GM23338 (cell line): ENCODE results near the gene ATP9B. TPM values are rescaled to one million over a fixed set of nuclear protein-coding genes. Genes with fewer than 3 reads are reported as not detected.

Experiments used
- ATAC-seq: fragments of 200-7000 bp; cut with Tn5 transposase; 3 replicates; pipeline ENCODE4 v1.9.1; 2020
- DNase-seq: peaks from one replicate; pipeline ENCODE4 v3.0.0-alpha.2; 2015; ENCODE audit warnings: low spot score
- H2AFZ ChIP-seq: fragments of 200-600 bp; sonication (generic); 2 replicates; pipeline ENCODE4 v1.8.0; 2016; ENCODE audit warnings: antibody characterized with exemption, mild to moderate bottlenecking, moderate library complexity
- H3F3A ChIP-seq: fragments of 200-600 bp; sonication (generic); replicated peaks from 2 replicates; pipeline ENCODE4 v1.8.0; 2017; ENCODE audit warnings: antibody characterized with exemption, mixed run types, low read depth
- H3K27ac ChIP-seq: fragments of 200-600 bp; sonication (generic); 2 replicates; pipeline ENCODE4 v1.6.1; 2016; ENCODE audit warnings: low read depth
- H3K27me3 ChIP-seq: fragments of 200-600 bp; sonication (generic); 2 replicates; pipeline ENCODE4 v1.8.0; 2016; ENCODE audit warnings: mild to moderate bottlenecking, mixed run types, moderate library complexity; ENCODE audit not compliant: insufficient read depth
- H3K36me3 ChIP-seq: fragments of 200-600 bp; sonication (generic); 2 replicates; pipeline ENCODE4 v1.8.0; 2016; ENCODE audit warnings: mild to moderate bottlenecking; ENCODE audit not compliant: insufficient read depth
- H3K4me1 ChIP-seq: fragments of 200-600 bp; sonication (generic); 2 replicates; pipeline ENCODE4 v1.8.0; 2016; ENCODE audit warnings: mild to moderate bottlenecking, moderate library complexity; ENCODE audit not compliant: insufficient read depth
- H3K4me2 ChIP-seq: fragments of 200-600 bp; sonication (generic); 2 replicates; pipeline ENCODE4 v1.7.1; 2017; ENCODE audit warnings: mixed run types
- H3K4me3 ChIP-seq: fragments of 200-600 bp; sonication (generic); 2 replicates; pipeline ENCODE4 v1.6.1; 2016; ENCODE audit warnings: mixed run types
- H3K79me2 ChIP-seq: fragments of 200-600 bp; sonication (generic); replicated peaks from 2 replicates; pipeline ENCODE4 v1.8.0; 2017; ENCODE audit warnings: mild to moderate bottlenecking; ENCODE audit not compliant: insufficient read depth
- H3K9me2 ChIP-seq: fragments of 200-600 bp; sonication (generic); 2 replicates; pipeline ENCODE4 v1.8.0; 2017; ENCODE audit not compliant: insufficient read depth
- H4K20me1 ChIP-seq: fragments of 200-600 bp; sonication (generic); replicated peaks from 2 replicates; pipeline ENCODE4 v1.8.0; 2017; ENCODE audit warnings: mild to moderate bottlenecking; ENCODE audit not compliant: insufficient read depth
- H3K27ac Mint-ChIP-seq: 2 replicates; pipeline ENCODE4 v1.8.0; 2020; ENCODE audit warnings: inconsistent platforms, mild to moderate bottlenecking, moderate library complexity, mixed read lengths
- H3K27me3 Mint-ChIP-seq: 3 replicates; pipeline ENCODE4 v1.8.0; 2022; ENCODE audit warnings: low read depth, mild to moderate bottlenecking, moderate library complexity, mixed read lengths, inconsistent platforms; ENCODE audit not compliant: insufficient read depth, poor library complexity
- H3K36me3 Mint-ChIP-seq: 3 replicates; pipeline ENCODE4 v1.8.0; 2021; ENCODE audit warnings: low read depth, mild to moderate bottlenecking, inconsistent platforms, moderate library complexity, mixed read lengths
- H3K4me1 Mint-ChIP-seq: 3 replicates; pipeline ENCODE4 v1.8.0; 2020; ENCODE audit warnings: mild to moderate bottlenecking, inconsistent platforms, mixed read lengths
- H3K4me3 Mint-ChIP-seq: 3 replicates; pipeline ENCODE4 v1.8.0; 2021; ENCODE audit warnings: moderate library complexity, mild to moderate bottlenecking, inconsistent platforms, mixed read lengths
- H3K9me3 Mint-ChIP-seq: 3 replicates; pipeline ENCODE4 v1.8.0; 2020; ENCODE audit warnings: moderate library complexity, mild to moderate bottlenecking, inconsistent platforms, mixed read lengths
- CREB1 ChIP-seq: fragments of 250-450 bp; sonication (Bioruptor Pico); IDR thresholded peaks from 2 replicates; pipeline ENCODE4 v1.5.0; 2020; ENCODE audit warnings: low read depth, mild to moderate bottlenecking, moderate library complexity
- EZH2 ChIP-seq: fragments of 200-600 bp; sonication (generic); IDR thresholded peaks from one replicate; pipeline ENCODE4 v1.8.0; 2017; ENCODE audit warnings: antibody characterized with exemption, mild to moderate bottlenecking, low read depth; ENCODE audit not compliant: unreplicated experiment
- EZH2phosphoT487 ChIP-seq: fragments of 200-600 bp; sonication (generic); IDR thresholded peaks from one replicate; pipeline ENCODE4 v1.8.1; 2018; ENCODE audit warnings: antibody characterized with exemption; ENCODE audit not compliant: unreplicated experiment
- JUNB ChIP-seq: IDR thresholded peaks from one replicate; pipeline ENCODE4 v1.6.1; 2016; ENCODE audit warnings: antibody characterized with exemption; ENCODE audit not compliant: unreplicated experiment
- NANOG ChIP-seq: IDR thresholded peaks from 2 replicates; pipeline ENCODE4 v1.6.1; 2016; ENCODE audit warnings: antibody characterized with exemption, borderline replicate concordance
- POLR2AphosphoS5 ChIP-seq: IDR thresholded peaks from 2 replicates; pipeline ENCODE4 v1.6.1; 2016; ENCODE audit warnings: antibody characterized with exemption, low read depth
- STAT1 ChIP-seq: IDR thresholded peaks from one replicate; pipeline ENCODE4 v1.6.1; 2016; ENCODE audit warnings: antibody characterized with exemption; ENCODE audit not compliant: unreplicated experiment
- ZNF114 ChIP-seq: fragments of 250-450 bp; sonication (Bioruptor Pico); IDR thresholded peaks from 2 replicates; pipeline ENCODE4 v1.5.0; 2020; ENCODE audit warnings: mild to moderate bottlenecking, moderate library complexity
- ZNF331 ChIP-seq: fragments of 250-450 bp; sonication (Bioruptor Pico); IDR thresholded peaks from 2 replicates; pipeline ENCODE4 v1.5.0; 2020; ENCODE audit warnings: low read depth, mild to moderate bottlenecking, moderate library complexity
- polyA plus RNA-seq: library from polyadenylated mRNA; unstranded; fragments of >200 nt; fragmentation: Nextera tagmentation; extraction: Ambion mirVana; gene quantifications from 2 replicates; pipeline ENCODE4 v1.2.1, GENCODE V29; 2016
- total RNA-seq: library from RNA; depleted of rRNA; stranded (reverse); fragments of >200 nt; shearing (Covaris generic); gene quantifications from 2 replicates; pipeline ENCODE4 v1.2.3, GENCODE V29; 2014
- TF ChIP-seq, protein P1 (sequence below): fragments of 250-450 bp; sonication (Bioruptor Pico); IDR thresholded peaks from 2 replicates; pipeline ENCODE4 v1.5.0; 2020; ENCODE audit warnings: mild to moderate bottlenecking, moderate library complexity
- TF ChIP-seq, protein P2 (sequence below), 2 experiments: fragments of 200-600 bp in 1 of 2; sonication (generic) in 1 of 2; conservative IDR thresholded peaks; 2 replicates each; pipeline versions ENCODE4 v1.5.1 to v1.6.1; 2016 to 2017; ENCODE audit warnings: antibody characterized with exemption in 2 of 2, low read depth in 2 of 2, mild to moderate bottlenecking in 2 of 2, moderate library complexity in 1 of 2
- TF ChIP-seq, protein P3 (sequence below): IDR thresholded peaks from one replicate; pipeline ENCODE4 v1.6.1; 2018; ENCODE audit warnings: antibody characterized with exemption; ENCODE audit not compliant: unreplicated experiment
- TF ChIP-seq, protein P4 (sequence below): IDR thresholded peaks from 2 replicates; pipeline ENCODE4 v1.6.1; 2016; ENCODE audit warnings: antibody characterized with exemption

The ATP9B gene
- total and polyA plus RNA-seq, 2 experiments from 2014 or later: 14.2 to 25.6 TPM

DNA sequence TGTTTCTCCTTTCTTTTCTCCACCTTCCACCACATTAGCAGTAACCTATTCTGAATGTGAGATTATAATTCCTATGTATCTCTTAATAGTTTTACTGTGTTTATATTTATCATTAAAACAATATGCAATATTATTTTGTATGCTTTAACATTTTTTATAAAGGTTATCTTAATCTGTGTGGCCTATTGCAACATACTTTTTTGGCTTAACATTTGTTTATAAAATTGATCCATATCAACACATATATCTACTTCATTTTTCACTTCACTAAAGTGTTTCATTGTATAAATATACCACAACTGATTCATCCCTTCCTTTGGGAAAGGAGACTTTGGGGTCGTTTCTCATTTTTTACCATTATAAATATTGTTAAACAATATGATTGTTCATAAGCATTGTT, 48.6 kb downstream of the ATP9B start:
- Histone ChIP-seq H3F3A (no peaks in the 10 kb centered on the region), H2AFZ (no peak overlapping the region), H4K20me1 (0 out of 2 replicates have a peak, but pooled peaks cover 4% of the 10 kb centered on the region), H3K4me3 (no peak overlapping the region), H3K4me1 (no peaks in the 10 kb centered on the region), H3K79me2 (0 out of 2 replicates have a peak, but pooled peaks cover 2% of the 10 kb centered on the region), H3K27me3 (no peaks in the 10 kb centered on the region), H3K36me3 (no peaks in the 10 kb centered on the region), H3K9me2 (no peaks in the 10 kb centered on the region), H3K4me2 (no peak overlapping the region), H3K27ac (no peak overlapping the region)
- no peaks in the 10 kb centered on the region for H3K4me1 Mint-ChIP-seq
- no peak for ATAC-seq
- DNase-seq: no peak
- no peak overlapping the region for H3K4me3 Mint-ChIP-seq
- 0 out of 3 replicates have a peak, but pooled peaks cover 3% of the 10 kb centered on the region for H3K9me3 Mint-ChIP-seq
- no peaks in the 10 kb centered on the region for H3K27me3 Mint-ChIP-seq
- TF ChIP-seq, protein P1, sequence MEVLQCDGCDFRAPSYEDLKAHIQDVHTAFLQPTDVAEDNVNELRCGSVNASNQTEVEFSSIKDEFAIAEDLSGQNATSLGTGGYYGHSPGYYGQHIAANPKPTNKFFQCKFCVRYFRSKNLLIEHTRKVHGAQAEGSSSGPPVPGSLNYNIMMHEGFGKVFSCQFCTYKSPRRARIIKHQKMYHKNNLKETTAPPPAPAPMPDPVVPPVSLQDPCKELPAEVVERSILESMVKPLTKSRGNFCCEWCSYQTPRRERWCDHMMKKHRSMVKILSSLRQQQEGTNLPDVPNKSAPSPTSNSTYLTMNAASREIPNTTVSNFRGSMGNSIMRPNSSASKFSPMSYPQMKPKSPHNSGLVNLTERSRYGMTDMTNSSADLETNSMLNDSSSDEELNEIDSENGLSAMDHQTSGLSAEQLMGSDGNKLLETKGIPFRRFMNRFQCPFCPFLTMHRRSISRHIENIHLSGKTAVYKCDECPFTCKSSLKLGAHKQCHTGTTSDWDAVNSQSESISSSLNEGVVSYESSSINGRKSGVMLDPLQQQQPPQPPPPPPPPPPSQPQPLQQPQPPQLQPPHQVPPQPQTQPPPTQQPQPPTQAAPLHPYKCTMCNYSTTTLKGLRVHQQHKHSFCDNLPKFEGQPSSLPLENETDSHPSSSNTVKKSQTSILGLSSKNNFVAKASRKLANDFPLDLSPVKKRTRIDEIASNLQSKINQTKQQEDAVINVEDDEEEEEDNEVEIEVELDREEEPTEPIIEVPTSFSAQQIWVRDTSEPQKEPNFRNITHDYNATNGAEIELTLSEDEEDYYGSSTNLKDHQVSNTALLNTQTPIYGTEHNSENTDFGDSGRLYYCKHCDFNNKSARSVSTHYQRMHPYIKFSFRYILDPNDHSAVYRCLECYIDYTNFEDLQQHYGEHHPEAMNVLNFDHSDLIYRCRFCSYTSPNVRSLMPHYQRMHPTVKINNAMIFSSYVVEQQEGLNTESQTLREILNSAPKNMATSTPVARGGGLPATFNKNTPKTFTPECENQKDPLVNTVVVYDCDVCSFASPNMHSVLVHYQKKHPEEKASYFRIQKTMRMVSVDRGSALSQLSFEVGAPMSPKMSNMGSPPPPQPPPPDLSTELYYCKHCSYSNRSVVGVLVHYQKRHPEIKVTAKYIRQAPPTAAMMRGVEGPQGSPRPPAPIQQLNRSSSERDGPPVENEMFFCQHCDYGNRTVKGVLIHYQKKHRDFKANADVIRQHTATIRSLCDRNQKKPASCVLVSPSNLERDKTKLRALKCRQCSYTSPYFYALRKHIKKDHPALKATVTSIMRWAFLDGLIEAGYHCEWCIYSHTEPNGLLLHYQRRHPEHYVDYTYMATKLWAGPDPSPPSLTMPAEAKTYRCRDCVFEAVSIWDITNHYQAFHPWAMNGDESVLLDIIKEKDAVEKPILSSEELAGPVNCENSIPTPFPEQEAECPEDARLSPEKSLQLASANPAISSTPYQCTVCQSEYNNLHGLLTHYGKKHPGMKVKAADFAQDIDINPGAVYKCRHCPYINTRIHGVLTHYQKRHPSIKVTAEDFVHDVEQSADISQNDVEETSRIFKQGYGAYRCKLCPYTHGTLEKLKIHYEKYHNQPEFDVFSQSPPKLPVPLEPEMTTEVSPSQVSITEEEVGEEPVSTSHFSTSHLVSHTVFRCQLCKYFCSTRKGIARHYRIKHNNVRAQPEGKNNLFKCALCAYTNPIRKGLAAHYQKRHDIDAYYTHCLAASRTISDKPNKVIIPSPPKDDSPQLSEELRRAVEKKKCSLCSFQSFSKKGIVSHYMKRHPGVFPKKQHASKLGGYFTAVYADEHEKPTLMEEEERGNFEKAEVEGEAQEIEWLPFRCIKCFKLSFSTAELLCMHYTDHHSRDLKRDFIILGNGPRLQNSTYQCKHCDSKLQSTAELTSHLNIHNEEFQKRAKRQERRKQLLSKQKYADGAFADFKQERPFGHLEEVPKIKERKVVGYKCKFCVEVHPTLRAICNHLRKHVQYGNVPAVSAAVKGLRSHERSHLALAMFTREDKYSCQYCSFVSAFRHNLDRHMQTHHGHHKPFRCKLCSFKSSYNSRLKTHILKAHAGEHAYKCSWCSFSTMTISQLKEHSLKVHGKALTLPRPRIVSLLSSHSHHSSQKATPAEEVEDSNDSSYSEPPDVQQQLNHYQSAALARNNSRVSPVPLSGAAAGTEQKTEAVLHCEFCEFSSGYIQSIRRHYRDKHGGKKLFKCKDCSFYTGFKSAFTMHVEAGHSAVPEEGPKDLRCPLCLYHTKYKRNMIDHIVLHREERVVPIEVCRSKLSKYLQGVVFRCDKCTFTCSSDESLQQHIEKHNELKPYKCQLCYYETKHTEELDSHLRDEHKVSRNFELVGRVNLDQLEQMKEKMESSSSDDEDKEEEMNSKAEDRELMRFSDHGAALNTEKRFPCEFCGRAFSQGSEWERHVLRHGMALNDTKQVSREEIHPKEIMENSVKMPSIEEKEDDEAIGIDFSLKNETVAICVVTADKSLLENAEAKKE: no peak
- TF ChIP-seq EZH2phosphoT487 (no peak), EZH2 (no peak), ZNF331 (CRISPR knock-in tag) (no peak), ZNF114 (CRISPR knock-in tag) (no peak), JUNB (no peak), NANOG (no peak), POLR2AphosphoS5 (no peak), CREB1 (no peak), STAT1 (no peak)
- TF ChIP-seq, protein P2, sequence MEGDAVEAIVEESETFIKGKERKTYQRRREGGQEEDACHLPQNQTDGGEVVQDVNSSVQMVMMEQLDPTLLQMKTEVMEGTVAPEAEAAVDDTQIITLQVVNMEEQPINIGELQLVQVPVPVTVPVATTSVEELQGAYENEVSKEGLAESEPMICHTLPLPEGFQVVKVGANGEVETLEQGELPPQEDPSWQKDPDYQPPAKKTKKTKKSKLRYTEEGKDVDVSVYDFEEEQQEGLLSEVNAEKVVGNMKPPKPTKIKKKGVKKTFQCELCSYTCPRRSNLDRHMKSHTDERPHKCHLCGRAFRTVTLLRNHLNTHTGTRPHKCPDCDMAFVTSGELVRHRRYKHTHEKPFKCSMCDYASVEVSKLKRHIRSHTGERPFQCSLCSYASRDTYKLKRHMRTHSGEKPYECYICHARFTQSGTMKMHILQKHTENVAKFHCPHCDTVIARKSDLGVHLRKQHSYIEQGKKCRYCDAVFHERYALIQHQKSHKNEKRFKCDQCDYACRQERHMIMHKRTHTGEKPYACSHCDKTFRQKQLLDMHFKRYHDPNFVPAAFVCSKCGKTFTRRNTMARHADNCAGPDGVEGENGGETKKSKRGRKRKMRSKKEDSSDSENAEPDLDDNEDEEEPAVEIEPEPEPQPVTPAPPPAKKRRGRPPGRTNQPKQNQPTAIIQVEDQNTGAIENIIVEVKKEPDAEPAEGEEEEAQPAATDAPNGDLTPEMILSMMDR (conservative IDR thresholded peaks at IDR 0.05; ENCODE audit: low read depth in 2 of 2): no peak
- TF ChIP-seq, protein P3, sequence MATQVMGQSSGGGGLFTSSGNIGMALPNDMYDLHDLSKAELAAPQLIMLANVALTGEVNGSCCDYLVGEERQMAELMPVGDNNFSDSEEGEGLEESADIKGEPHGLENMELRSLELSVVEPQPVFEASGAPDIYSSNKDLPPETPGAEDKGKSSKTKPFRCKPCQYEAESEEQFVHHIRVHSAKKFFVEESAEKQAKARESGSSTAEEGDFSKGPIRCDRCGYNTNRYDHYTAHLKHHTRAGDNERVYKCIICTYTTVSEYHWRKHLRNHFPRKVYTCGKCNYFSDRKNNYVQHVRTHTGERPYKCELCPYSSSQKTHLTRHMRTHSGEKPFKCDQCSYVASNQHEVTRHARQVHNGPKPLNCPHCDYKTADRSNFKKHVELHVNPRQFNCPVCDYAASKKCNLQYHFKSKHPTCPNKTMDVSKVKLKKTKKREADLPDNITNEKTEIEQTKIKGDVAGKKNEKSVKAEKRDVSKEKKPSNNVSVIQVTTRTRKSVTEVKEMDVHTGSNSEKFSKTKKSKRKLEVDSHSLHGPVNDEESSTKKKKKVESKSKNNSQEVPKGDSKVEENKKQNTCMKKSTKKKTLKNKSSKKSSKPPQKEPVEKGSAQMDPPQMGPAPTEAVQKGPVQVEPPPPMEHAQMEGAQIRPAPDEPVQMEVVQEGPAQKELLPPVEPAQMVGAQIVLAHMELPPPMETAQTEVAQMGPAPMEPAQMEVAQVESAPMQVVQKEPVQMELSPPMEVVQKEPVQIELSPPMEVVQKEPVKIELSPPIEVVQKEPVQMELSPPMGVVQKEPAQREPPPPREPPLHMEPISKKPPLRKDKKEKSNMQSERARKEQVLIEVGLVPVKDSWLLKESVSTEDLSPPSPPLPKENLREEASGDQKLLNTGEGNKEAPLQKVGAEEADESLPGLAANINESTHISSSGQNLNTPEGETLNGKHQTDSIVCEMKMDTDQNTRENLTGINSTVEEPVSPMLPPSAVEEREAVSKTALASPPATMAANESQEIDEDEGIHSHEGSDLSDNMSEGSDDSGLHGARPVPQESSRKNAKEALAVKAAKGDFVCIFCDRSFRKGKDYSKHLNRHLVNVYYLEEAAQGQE: no peak
- TF ChIP-seq, protein P4, sequence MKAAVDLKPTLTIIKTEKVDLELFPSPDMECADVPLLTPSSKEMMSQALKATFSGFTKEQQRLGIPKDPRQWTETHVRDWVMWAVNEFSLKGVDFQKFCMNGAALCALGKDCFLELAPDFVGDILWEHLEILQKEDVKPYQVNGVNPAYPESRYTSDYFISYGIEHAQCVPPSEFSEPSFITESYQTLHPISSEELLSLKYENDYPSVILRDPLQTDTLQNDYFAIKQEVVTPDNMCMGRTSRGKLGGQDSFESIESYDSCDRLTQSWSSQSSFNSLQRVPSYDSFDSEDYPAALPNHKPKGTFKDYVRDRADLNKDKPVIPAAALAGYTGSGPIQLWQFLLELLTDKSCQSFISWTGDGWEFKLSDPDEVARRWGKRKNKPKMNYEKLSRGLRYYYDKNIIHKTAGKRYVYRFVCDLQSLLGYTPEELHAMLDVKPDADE: no peak
- H3K27ac Mint-ChIP-seq: no peak overlapping the region
- H3K36me3 Mint-ChIP-seq: peaks cover 22% of the 10 kb centered on the region
